GM18519 (cell line): ENCODE measurements around the gene PRCC.

ENCODE experiments used
- ATAC-seq: cut with Tn5 transposase; IDR thresholded peaks from one replicate; pipeline ENCODE4 v1.9.1; 2021; ENCODE audit warnings: mild to moderate bottlenecking, moderate library complexity; ENCODE audit not compliant: unreplicated experiment, low FRiP score

Gene PRCC, protein sequence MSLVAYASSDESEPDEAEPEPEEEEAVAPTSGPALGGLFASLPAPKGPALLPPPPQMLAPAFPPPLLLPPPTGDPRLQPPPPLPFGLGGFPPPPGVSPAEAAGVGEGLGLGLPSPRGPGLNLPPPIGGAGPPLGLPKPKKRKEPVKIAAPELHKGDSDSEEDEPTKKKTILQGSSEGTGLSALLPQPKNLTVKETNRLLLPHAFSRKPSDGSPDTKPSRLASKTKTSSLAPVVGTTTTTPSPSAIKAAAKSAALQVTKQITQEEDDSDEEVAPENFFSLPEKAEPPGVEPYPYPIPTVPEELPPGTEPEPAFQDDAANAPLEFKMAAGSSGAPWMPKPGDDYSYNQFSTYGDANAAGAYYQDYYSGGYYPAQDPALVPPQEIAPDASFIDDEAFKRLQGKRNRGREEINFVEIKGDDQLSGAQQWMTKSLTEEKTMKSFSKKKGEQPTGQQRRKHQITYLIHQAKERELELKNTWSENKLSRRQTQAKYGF

DNA sequence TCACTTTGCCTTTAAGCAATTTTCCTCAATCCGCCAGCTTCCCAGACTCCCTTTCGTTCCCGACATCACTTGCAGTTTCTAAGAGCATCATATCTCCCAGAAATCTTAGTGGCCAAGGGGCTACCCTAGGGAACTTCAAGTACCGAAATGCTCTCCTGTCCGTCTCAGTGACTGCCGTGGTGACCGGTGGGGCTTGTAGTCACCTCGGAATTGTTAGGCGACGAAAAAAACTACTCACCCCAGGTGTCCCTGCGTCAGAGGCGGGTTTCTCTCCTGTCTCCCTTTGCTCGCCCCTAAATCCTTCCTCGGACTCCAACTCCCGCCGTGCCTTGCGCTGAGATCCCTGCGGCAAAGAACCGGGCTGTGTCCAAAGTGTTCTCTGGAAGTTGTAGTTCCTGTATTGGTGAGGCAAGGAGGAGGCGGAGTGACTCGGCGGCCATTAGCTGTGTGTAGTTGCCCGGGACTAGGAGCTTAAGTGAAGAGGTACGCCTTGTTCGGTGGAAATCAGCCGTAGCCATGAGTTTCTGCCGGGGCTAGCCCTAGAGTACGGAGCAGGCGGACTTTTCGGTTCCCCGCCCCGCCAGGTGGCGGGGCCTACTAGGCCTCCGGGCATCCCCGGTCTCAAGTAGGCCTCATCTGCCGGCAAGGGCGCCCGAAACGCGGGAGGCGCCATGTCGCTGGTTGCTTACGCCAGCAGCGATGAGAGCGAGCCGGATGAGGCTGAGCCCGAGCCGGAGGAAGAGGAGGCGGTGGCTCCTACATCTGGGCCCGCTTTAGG is at the start of gene PRCC:
Gene PRCC (plus strand): TSS at position 435 of the 778 bp plus-strand sequence. CDS start 237 bp downstream, at position 672.
- ATAC-seq: peak; percentile 80

DNA sequence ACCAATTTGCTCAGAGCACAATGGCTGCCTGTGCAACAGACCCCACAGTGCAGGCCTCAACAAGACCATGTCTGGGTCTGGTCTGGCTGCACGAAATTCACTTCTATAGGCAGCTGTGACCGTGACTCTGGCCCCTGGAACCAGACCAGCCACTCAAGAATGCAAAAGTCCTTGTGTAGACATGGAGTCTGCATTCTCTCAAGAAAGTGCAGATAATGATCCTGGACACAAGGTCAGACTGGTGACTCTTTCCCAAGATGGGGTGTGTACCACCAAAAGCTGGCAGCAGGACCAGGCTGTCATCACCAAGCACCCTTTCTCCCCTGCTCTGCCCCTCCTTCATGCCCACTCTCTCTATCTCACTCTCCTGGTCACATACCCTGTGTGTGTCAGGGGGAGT is 46.2 kb upstream of the PRCC start:
- no peak for ATAC-seq

DNA sequence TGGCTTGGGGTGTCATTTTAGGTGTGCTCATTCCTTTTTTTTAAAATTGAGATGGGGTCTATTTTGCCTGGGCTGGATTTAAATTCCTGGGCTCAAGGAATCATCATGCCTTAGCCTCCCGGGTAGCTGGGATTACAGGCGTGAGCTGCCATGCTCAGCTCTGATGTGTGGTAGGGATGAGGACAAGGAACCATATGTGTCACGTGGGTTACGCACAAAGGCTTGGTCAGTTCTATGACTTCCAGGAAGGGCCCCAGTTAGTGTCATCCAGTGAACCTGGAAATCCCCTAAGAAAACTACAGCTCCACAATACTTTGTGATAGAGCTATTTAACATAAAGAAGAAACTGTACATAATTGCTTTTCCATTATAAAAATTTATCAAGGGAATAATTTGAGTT is 45.8 kb upstream of the PRCC start:
- ATAC-seq: no peak

DNA sequence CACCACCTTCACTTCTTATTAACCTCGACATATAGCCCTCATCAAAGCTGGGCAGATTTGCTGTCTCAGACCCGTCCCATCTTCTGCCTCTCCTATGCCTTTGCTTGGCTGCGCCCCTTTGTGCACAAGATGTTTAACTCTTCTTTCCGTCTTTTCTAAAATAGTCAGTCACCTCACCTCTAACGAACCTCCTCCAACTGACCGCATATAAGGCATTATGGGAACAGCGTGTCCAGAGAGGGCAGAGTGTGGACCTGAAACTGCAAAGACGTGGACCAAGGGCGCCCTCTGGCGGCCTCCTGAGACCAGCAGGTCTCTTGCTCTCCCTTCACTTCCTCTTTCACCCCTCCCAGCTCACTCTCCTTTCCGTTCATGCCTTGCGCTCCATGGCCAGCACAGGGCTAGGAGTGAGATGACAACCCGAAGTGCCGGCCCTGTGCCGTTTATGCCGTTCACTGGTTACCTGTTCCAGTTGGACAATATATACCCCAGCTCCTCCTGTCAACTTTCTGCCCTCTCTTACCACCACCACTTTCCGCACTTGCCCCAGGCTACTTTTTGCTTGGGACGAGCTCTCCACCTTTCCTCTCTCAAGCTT is 41.6 kb upstream of the PRCC start:
- ATAC-seq: no peak

DNA sequence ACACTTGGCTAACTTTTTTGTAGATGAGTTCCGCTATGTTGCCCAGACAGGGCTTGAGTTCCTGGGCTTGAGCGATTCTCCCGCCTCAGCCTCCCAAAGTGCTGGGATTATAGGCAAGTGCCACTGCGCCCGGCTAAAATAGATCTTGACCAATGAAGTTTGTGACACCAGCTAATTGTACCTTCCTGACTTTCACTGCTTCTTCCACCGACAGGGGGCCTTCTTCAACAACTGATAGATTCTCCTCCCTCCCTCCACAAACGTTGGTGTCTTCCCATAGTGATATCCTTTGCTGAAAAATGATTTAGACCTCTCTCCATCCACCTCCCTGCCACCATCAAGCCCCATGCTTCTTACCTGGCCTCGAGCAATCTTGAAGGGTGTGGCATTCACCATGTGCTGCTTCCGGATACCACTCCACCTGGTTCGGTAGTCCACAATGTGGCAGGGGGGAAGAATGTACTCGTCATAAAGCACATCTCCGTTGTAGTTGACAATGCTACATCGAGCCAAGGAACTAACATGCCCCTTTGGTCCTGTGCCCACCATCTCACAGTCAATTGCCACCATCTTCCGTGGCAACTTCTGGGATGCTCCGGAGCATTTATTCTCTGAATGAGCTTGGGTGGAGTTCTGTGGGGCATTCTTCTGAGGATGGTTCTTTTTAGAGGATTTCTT is 40.6 kb upstream of the PRCC start:
- ATAC-seq: no peak

DNA sequence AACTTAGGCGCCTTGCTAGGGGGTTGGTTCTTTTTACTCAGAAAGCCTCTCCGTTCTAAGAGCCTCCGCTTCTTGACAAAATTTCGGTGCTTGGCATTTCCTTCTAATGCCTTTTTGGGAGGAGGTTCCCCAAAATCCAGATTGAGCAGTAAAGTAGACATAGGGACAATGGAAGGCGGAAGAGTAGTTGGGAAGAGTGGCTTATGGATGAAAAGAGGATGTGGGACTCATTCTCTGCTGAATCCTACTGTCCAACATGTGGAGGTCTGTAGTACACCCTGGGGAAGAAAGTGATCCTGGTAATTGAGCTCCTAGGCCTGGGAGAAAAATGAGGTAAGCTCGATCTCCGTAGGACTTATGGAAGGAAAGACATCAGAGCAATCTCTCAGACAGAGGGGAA is 39.8 kb upstream of the PRCC start:
- no peak for ATAC-seq

DNA sequence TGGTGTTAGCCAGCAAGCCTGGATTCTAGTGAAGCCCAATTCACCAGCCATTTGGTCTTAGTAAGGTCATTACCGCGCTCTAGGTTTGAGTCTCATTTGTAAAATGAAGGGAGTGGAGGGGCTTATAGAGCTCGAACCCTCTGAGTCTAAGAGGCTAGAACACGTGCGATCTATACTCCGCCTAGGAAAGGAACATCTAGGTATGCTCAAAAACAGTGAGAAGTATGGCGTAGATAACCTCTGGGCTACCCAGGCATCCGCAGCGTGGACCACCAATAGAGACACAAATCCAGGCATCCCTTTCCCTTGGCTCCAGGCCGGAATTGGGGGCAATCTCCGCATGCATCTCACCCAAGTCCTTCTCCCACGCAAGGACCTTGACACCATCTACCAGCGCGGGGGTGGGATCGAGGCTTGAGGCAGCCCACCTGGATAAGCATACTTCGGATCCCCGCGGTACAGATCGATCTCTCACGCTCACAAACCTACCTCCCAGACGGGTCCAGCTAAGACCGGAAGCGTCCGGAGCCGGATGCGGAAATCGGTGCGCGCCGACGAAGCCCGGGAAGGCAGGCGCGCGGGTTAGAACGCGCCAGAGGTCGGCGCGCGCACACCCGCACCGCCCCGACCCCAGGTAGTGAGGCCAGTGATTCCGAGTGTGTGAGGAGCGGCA is 39.3 kb upstream of the PRCC start, which contains the start of gene METTL25B:
Gene METTL25B (plus strand): TSS at position 544 of the 673 bp plus-strand sequence. CDS start 636 bp downstream, outside the sequence.
- peak; percentile 29 for ATAC-seq

DNA sequence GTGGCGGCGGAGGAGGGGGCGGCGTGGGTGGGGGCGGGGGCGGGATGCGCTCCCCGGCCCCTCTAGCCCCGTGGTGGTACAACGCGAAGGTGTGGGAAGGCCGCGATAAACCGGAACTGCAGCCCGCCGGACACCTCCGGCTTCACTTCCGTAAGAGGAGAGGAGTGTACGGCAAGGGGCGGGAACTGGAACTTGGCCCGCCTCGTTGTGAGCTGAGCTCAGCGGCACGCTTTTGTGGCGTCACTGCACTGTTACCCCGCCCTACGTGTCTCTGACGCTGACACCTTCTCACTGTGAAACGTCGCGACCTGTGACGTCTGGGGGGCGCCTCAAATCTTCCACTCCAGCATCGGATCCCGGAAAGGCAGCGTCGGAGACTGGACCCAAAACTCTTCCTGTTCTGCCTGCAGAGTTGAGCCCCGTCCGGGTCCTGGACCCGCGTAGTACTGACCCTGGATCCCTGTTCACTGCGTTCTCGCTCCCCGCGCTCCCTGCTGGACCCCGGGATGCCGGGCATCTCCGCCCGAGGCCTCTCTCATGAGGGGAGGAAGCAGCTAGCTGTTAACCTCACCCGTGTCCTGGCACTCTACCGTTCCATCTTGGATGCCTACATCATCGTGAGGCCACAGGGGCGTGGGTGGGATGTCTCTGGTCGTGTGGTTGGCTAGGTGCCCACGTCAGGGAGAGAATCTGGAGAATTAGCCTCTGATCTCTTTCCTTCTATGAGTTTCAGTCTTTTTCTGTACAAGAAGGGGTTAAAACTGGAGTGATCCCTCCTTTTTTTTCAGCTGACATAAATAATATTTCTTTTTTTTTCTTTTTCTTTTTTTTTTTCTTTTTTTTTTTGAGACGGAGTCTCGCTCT is 38.5 kb upstream of the PRCC start, which contains the start of gene ISG20L2:
Gene ISG20L2 (minus strand): TSS at position 168 of the 864 bp plus-strand sequence. CDS start 1,114 bp downstream, outside the sequence.
- peak; percentile 70 for ATAC-seq

DNA sequence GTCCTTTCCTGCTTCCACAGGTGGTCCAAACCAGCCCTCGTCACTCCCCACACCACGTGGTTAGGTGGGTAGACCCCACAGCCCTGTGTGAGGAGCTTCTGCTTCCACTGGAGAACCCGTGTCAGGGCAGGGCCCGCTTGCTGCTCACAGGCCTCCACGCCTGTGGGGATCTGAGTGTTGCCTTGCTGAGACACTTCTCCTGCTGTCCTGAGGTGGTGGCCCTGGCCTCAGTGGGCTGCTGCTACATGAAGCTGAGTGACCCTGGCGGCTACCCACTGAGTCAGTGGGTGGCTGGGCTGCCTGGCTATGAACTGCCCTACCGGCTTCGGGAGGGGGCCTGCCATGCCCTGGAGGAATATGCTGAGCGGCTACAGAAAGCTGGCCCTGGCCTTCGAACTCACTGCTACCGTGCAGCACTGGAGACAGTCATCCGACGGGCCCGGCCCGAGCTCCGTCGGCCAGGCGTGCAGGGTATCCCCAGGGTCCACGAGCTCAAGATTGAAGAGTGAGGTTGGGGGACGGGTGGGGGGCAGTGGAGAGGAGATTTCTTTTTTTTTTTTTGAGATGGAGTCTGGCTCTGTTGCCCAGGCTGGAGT is 33.2 kb upstream of the PRCC start:
- ATAC-seq: no peak

DNA sequence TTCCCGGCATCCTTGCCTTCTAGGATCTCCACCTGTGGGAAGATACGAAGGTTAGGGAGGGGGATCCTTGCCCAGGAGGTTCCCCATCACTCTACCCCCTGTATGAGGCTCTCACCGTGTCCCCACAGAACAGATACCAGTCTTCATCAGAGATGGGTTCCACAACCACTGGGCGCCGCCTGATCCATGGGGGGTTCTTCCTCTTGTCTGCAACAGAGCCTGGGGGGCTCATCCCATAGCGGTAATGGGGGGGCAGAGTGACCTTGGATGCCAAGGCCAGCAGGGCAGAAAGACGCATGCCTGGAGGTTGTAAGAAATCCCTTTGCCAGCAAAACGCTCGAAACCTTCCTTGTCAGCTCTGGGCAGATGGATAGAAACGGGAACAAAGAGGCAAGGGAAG is 28.9 kb upstream of the PRCC start:
- no peak for ATAC-seq

DNA sequence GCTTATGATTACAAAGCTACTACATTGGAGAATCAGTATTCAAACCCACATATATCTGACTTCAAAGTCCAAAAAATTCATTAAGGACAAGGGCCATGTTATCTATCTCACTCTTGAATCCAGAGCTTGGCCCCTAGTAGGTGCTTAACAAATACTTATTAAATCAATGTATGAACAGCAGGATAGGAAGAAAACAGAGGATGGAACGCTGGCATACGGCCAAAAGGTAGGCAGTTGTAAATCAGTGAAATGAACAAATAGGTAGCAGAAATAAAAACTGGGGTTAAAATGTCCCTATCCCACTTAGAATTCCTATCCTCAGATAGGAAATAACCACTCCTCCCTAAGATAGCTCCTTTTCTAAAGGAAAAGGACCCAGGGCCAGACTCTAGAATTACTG is 28.4 kb upstream of the PRCC start:
- no peak for ATAC-seq

DNA sequence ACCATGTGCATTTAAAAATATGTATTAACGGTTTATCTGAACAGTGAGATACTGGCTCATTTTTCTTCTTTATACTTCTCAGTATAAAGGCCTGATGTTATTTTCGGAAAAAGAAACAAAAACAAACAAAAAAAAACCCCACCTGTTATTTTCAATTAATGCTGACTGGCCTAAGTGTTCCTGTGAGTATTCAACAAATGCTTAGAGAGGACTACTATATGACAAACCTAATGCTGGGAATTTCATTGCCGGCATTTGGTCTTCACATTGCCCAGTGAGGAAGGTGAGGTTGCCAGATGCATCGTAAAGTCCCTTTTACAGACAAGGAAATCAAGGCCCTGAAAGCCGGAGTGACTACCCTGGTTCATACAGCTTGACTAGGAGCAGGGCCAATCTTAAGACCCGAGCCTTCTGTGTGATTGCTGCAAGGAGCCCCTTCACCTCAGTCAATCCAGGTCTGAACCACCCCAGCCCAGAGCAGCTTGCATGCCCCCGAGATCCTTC is 27.0 kb upstream of the PRCC start:
- ATAC-seq: no peak

DNA sequence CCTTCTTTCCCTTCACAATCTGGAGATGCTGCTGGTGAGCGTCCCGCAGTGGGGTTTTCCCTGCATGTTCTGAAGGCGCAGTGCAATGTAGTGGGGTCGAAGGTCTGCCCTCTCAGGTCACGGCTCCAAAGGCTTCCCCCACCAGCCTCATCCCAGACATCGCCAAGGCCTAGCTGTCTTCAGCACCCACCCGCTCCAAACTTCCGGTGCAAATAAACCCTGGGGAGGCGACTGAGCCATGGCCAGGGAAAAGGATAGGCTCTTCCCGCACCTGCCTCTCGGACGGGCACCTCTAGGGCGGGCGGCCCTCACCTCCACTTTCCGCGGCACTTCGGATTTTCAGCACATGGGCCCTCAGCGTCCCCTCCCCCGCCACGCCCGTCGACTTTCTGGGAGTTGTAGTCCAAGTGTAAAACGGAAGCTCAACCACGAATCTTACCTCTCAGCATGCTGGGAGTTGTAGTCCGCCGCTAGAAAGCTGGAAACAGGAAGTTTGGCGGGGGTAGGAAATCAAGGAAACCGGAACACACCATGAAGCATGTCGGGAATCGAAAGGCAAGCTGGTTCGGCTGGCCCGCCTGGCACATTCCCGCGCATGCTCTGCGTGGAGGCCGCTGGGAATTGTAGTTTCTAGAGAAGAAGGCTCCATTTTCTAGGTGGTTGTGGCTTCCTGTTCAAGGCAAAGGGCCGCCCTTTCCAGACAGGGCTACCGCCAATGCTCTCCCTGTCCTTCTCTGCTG is 26.4 kb upstream of the PRCC start, which contains the start of gene MRPL24:
Gene MRPL24 (minus strand): TSS at position 348 of the 740 bp plus-strand sequence. CDS start 2,384 bp downstream, outside the sequence.
- ATAC-seq: peak; percentile 61

DNA sequence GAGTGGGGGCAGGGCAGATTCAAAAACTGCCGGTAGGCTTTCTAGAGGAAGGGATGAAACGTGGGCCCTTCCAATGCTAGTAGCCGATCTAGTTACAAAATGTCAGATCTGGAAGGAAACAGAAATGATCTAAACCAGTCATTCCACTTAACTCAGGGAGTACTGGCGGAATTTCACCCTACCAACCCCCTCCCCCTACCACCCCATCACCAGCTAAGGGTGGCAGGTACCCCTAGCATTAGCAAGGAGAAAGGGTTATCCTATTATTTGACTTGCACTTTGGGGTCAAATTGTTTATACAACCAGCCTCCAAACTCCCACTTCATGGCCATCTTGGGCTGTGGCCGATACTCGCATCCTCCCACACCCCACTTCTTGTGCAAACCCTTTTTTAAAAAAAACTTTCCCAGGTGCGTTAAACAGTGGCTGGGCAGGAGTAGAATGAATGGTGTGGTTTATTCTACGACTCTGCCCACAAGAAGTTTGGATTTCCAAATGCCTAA is 25.8 kb upstream of the PRCC start:
- ATAC-seq: peak; percentile 12

DNA sequence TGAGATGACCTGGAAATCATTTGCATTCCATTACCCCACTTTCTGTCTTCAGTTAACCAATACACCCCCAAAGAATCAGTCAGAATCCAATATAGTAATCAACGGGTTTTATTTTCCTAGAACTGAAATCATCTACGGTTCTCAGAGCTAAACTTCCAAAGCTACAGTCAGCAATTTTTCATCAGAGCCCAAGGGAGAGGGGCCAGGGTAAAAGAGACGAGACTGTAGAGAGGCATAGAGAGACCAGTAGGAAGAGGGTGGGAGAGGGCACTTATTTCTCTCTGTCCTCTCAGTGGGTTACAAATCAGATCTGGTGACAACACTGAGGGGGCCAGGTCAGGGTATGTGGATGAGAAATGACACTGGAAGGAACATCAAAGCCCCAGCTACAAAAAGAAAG is 25.3 kb upstream of the PRCC start:
- no peak for ATAC-seq

DNA sequence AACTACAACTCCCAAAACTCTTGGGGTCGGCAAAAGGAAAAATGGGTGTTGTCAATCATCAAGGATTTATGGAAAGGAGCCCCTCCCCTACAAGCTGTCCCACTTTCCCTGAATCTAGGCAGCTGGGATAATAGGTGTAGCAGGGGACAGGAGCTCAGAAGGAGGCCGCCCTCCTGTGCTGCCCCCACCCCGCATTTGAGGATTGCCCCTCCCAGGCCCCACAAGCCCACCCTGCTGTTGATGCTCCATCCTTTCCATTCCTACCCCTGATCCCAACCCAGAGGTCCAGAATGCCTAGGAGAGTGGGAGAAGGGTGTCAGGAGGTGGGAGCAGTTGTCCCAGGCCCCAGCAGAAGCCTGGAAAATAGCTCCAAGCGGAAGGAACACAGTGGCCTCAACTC is 24.5 kb upstream of the PRCC start:
- no peak for ATAC-seq
